ENCODE results near the gene WDR46.

The WDR46 gene

GRCh38 chr6:33288921-33289783 lies at the start of gene WDR46, which contains the start of gene PFDN6:
Gene WDR46 (minus strand): TSS chr6:33289239. CDS start chr6:33289170, 69 bp downstream.
Gene PFDN6 (plus strand): TSS chr6:33289601. CDS start chr6:33289857, 256 bp downstream.
- no peak for TF ChIP-seq Cebpa-rat (IDR thresholded peaks at IDR 0.05)
- Histone ChIP-seq H3K4me1 (peaks cover 27 to 63% (median 39%) of the 10 kb centered on the region in 10 experiments), H3K27me3 (no peaks in the 10 kb centered on the region), H3K36me3 (peaks cover 69 to 79% (median 74%) of the 10 kb centered on the region in 11 experiments), H3K9me3 (replicated peaks in 1 of 11) (no peaks in the 10 kb centered on the region), H3K27ac (peak within 1 kb of the TSS; percentile 57 to 85 (median 75); a peak in 21 of 22 replicates), H3K4me2 (peak within 1 kb of the TSS; percentile 87 to 100 (median 97)), H3K4me3 (peak within 1 kb of the TSS; percentile 73 to 91 (median 82)), H4K20me1 (peaks cover 0 to 55% (median 26%) of the 10 kb centered on the region in 11 experiments; a peak in 16 of 22 replicates), H3K9ac (peak within 1 kb of the TSS; percentile 81 to 90 (median 86))

GRCh38 chr6:33336495-33336894 lies 47.5 kb upstream of the WDR46 start:
- no peak for TF ChIP-seq Cebpa-rat (IDR thresholded peaks at IDR 0.05)
- Histone ChIP-seq H3K27me3 (no peaks in the 10 kb centered on the region), H3K9me3 (replicated peaks in 1 of 11) (no peaks in the 10 kb centered on the region), H3K4me2 (no peak overlapping the region), H3K4me1 (no peaks in the 10 kb centered on the region; a peak in 1 of 20 replicates), H3K27ac (no peak overlapping the region), H3K9ac (no peak overlapping the region), H3K36me3 (no peaks in the 10 kb centered on the region), H3K4me3 (no peak overlapping the region), H4K20me1 (no peaks in the 10 kb centered on the region)

- Histone ChIP-seq H4K20me1 (no peaks in the 10 kb centered on the region), H3K4me1 (peaks cover 0 to 1% (median 0%) of the 10 kb centered on the region in 10 experiments; a peak in 2 of 20 replicates), H3K9ac (no peak overlapping the region), H3K27ac (no peak overlapping the region), H3K27me3 (no peaks in the 10 kb centered on the region), H3K4me3 (no peak overlapping the region), H3K36me3 (no peaks in the 10 kb centered on the region), H3K4me2 (no peak overlapping the region), H3K9me3 (replicated peaks in 1 of 11) (no peaks in the 10 kb centered on the region)
- TF ChIP-seq Cebpa-rat (IDR thresholded peaks at IDR 0.05): no peak
Measured at GRCh38 chr6:33335916-33336315, 46.9 kb upstream of the WDR46 start.

GRCh38 chr6:33333666-33334065 lies 44.6 kb upstream of the WDR46 start:
- H3K4me1 ChIP-seq: peaks cover 0 to 5% (median 0%) of the 10 kb centered on the region in 10 experiments; a peak in 2 of 20 replicates
- H3K27me3 ChIP-seq: no peaks in the 10 kb centered on the region
- no peak overlapping the region for H3K9ac ChIP-seq
- no peaks in the 10 kb centered on the region for H3K36me3 ChIP-seq
- H3K4me3 ChIP-seq: no peak overlapping the region
- no peaks in the 10 kb centered on the region for H3K9me3 ChIP-seq (replicated peaks in 1 of 11)
- no peak overlapping the region for H3K4me2 ChIP-seq
- no peak for TF ChIP-seq Cebpa-rat (IDR thresholded peaks at IDR 0.05)
- no peak overlapping the region for H3K27ac ChIP-seq
- H4K20me1 ChIP-seq: no peaks in the 10 kb centered on the region

GRCh38 chr6:33330736-33331135 lies 41.7 kb upstream of the WDR46 start:
- no peak overlapping the region for H3K4me3 ChIP-seq
- no peak overlapping the region for H3K9ac ChIP-seq
- no peaks in the 10 kb centered on the region for H3K9me3 ChIP-seq (replicated peaks in 1 of 11)
- no peak overlapping the region for H3K4me2 ChIP-seq
- H3K27me3 ChIP-seq: no peaks in the 10 kb centered on the region
- no peaks in the 10 kb centered on the region for H3K36me3 ChIP-seq
- H4K20me1 ChIP-seq: no peaks in the 10 kb centered on the region
- H3K27ac ChIP-seq: no peak overlapping the region
- peaks cover 0 to 5% (median 0%) of the 10 kb centered on the region in 10 experiments; a peak in 2 of 20 replicates for H3K4me1 ChIP-seq
- TF ChIP-seq Cebpa-rat (IDR thresholded peaks at IDR 0.05): no peak

- no peaks in the 10 kb centered on the region for H4K20me1 ChIP-seq
- no peaks in the 10 kb centered on the region for H3K27me3 ChIP-seq
- H3K36me3 ChIP-seq: no peaks in the 10 kb centered on the region
- no peak for TF ChIP-seq Cebpa-rat (IDR thresholded peaks at IDR 0.05)
- H3K4me1 ChIP-seq: peaks cover 4 to 10% (median 6%) of the 10 kb centered on the region in 10 experiments
- H3K9ac ChIP-seq: no peak overlapping the region
- no peaks in the 10 kb centered on the region for H3K9me3 ChIP-seq (replicated peaks in 1 of 11)
- H3K27ac ChIP-seq: no peak overlapping the region
- no peak overlapping the region for H3K4me2 ChIP-seq
- no peak overlapping the region for H3K4me3 ChIP-seq
Measured at GRCh38 chr6:33329058-33329457, 40.0 kb upstream of the WDR46 start.

GRCh38 chr6:33324125-33324524 lies 35.1 kb upstream of the WDR46 start:
- Histone ChIP-seq H4K20me1 (peaks cover 8 to 30% (median 24%) of the 10 kb centered on the region in 11 experiments; a peak in 20 of 22 replicates), H3K4me1 (peaks cover 40 to 46% (median 43%) of the 10 kb centered on the region in 10 experiments), H3K9me3 (replicated peaks in 1 of 11) (no peaks in the 10 kb centered on the region), H3K27me3 (no peaks in the 10 kb centered on the region), H3K4me3 (peak overlapping the region; percentile 71 to 91 (median 86)), H3K27ac (peak overlapping the region; percentile 77 to 92 (median 83); a peak in 21 of 22 replicates), H3K9ac (peak overlapping the region; percentile 87 to 94 (median 90); a peak in 21 of 22 replicates), H3K36me3 (peaks cover 22 to 27% (median 24%) of the 10 kb centered on the region in 11 experiments), H3K4me2 (peak overlapping the region; percentile 86 to 100 (median 96))
- TF ChIP-seq Cebpa-rat (IDR thresholded peaks at IDR 0.05): no peak

- peaks cover 27 to 32% (median 29%) of the 10 kb centered on the region in 11 experiments for H3K36me3 ChIP-seq
Measured at GRCh38 chr6:33323623-33323948, 34.5 kb upstream of the WDR46 start.

GRCh38 chr6:33321227-33321626 lies 32.2 kb upstream of the WDR46 start:
- Histone ChIP-seq H3K9me3 (replicated peaks in 1 of 11) (no peaks in the 10 kb centered on the region), H3K4me1 (peaks cover 60 to 67% (median 64%) of the 10 kb centered on the region in 10 experiments), H3K4me2 (peak overlapping the region; percentile 86 to 100 (median 96)), H3K4me3 (peak overlapping the region; percentile 71 to 91 (median 86); a peak in 19 of 20 replicates), H3K27ac (peak overlapping the region in 8 of 11 experiments; percentile 77 to 92 (median 89); a peak in 10 of 22 replicates), H3K36me3 (peaks cover 30 to 40% (median 33%) of the 10 kb centered on the region in 11 experiments), H4K20me1 (peaks cover 8 to 47% (median 35%) of the 10 kb centered on the region in 11 experiments; a peak in 20 of 22 replicates), H3K9ac (peak overlapping the region; percentile 87 to 94 (median 90)), H3K27me3 (no peaks in the 10 kb centered on the region)
- no peak for TF ChIP-seq Cebpa-rat (IDR thresholded peaks at IDR 0.05)

More at GRCh38 chr6:33323623-33323948, 34.5 kb upstream of the WDR46 start:
- H3K4me2 ChIP-seq: peak overlapping the region; percentile 86 to 100 (median 96)
- TF ChIP-seq Cebpa-rat (IDR thresholded peaks at IDR 0.05): no peak
- H3K9me3 ChIP-seq (replicated peaks in 1 of 11): no peaks in the 10 kb centered on the region
- H3K27me3 ChIP-seq: no peaks in the 10 kb centered on the region
- peaks cover 8 to 35% (median 29%) of the 10 kb centered on the region in 11 experiments; a peak in 20 of 22 replicates for H4K20me1 ChIP-seq
- peak overlapping the region; percentile 71 to 91 (median 86) for H3K4me3 ChIP-seq
- H3K27ac ChIP-seq: peak overlapping the region; percentile 77 to 92 (median 83); a peak in 21 of 22 replicates
- peak overlapping the region; percentile 87 to 94 (median 90) for H3K9ac ChIP-seq
- peaks cover 45 to 51% (median 49%) of the 10 kb centered on the region in 10 experiments for H3K4me1 ChIP-seq
